RWPE2 (cell line): ENCODE results near the gene HIKESHI.

Source experiments
- ATAC-seq: fragments of 200-7000 bp; cut with Tn5 transposase; 3 replicates; pipeline ENCODE4 v1.9.1; 2021; ENCODE audit warnings: low read depth
- DNase-seq: peaks from one replicate; pipeline ENCODE4 v3.0.0-alpha.2; 2020; ENCODE audit warnings: low spot score
- H3K27ac ChIP-seq: fragments of 450-650 bp; 2 replicates; pipeline ENCODE4 v1.5.1; 2017; ENCODE audit warnings: mild to moderate bottlenecking; ENCODE audit not compliant: poor library complexity, severe bottlenecking
- H3K27me3 ChIP-seq: fragments of 250-450 bp; sonication (Bioruptor Pico); 2 replicates; pipeline ENCODE4 v1.5.1; 2021; ENCODE audit warnings: mild to moderate bottlenecking, moderate library complexity; ENCODE audit not compliant: insufficient read depth, poor library complexity, severe bottlenecking
- H3K36me3 ChIP-seq: fragments of 250-450 bp; sonication (Bioruptor Pico); 2 replicates; pipeline ENCODE4 v1.5.1; 2020; ENCODE audit warnings: low read depth, mild to moderate bottlenecking, moderate library complexity
- H3K4me1 ChIP-seq: fragments of 250-450 bp; sonication (Bioruptor Pico); 2 replicates; pipeline ENCODE4 v1.5.1; 2021; ENCODE audit warnings: mild to moderate bottlenecking, moderate library complexity; ENCODE audit not compliant: insufficient read depth, poor library complexity, severe bottlenecking
- H3K4me3 ChIP-seq: fragments of 250-450 bp; sonication (Bioruptor Pico); 2 replicates; pipeline ENCODE4 v1.5.1; 2021; ENCODE audit warnings: mild to moderate bottlenecking, moderate library complexity; ENCODE audit not compliant: severe bottlenecking
- H3K9me3 ChIP-seq: fragments of 250-450 bp; sonication (Bioruptor Pico); 2 replicates; pipeline ENCODE4 v1.5.1; 2021; ENCODE audit warnings: mild to moderate bottlenecking, moderate library complexity; ENCODE audit not compliant: severe bottlenecking
- TF ChIP-seq, protein P1 (sequence below): fragments of 450-650 bp; IDR thresholded peaks from one replicate; pipeline ENCODE4 v1.5.1; 2017; ENCODE audit warnings: mild to moderate bottlenecking, moderate library complexity; ENCODE audit not compliant: poor library complexity, severe bottlenecking

HIKESHI gene

DNA sequence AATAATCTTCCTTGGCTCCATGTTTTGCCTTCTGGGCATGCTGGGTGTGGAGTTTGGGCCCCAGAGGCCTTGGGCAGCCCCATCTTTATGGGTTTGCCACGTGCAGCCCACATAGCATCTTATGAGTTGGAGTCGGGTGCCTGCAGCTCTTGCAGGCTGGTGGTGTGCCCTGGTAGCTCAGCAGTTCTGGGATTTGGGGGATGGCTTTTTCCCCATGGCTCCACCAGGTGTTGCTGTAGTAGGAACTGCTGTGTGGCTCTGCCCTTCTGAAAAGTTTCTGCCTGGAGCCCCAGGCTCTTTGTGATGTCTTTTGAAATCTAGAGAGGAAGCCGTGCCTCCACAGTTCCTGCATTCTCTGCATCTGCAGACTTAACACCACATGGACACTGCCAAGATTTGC, 40.7 kb upstream of the HIKESHI start:
- ATAC-seq (no peak), DNase-seq (no peak)
- no peak overlapping the region for H3K4me3 ChIP-seq
- H3K36me3 ChIP-seq: peaks cover 73% of the 10 kb centered on the region
- no peaks in the 10 kb centered on the region for H3K27me3 ChIP-seq
- no peaks in the 10 kb centered on the region for H3K4me1 ChIP-seq
- no peaks in the 10 kb centered on the region for H3K9me3 ChIP-seq
- TF ChIP-seq, protein P1, sequence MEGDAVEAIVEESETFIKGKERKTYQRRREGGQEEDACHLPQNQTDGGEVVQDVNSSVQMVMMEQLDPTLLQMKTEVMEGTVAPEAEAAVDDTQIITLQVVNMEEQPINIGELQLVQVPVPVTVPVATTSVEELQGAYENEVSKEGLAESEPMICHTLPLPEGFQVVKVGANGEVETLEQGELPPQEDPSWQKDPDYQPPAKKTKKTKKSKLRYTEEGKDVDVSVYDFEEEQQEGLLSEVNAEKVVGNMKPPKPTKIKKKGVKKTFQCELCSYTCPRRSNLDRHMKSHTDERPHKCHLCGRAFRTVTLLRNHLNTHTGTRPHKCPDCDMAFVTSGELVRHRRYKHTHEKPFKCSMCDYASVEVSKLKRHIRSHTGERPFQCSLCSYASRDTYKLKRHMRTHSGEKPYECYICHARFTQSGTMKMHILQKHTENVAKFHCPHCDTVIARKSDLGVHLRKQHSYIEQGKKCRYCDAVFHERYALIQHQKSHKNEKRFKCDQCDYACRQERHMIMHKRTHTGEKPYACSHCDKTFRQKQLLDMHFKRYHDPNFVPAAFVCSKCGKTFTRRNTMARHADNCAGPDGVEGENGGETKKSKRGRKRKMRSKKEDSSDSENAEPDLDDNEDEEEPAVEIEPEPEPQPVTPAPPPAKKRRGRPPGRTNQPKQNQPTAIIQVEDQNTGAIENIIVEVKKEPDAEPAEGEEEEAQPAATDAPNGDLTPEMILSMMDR: no peak
- H3K27ac ChIP-seq: no peak overlapping the region

DNA sequence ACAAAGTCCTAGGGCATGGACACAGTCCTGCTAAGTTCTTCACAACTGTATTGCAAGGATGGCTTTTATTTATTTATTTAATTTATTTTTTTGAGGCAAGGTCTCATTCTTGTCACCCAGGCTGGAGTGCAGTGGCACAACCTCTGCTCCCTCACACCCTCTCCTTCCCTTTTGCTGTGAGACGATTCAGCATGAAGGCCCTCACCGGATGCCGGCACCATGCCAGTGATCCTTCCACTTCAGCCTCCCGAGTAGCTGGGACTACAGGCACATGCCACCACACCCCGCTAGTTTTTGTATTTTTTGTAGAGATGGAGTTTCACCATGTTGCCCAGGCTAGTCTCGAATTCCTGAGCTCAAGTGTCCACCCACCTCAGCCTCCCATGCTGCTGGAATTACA, 39.7 kb upstream of the HIKESHI start:
- no peak overlapping the region for H3K27ac ChIP-seq
- H3K27me3 ChIP-seq: no peaks in the 10 kb centered on the region
- TF ChIP-seq, protein P1: no peak
- H3K36me3 ChIP-seq: peaks cover 70% of the 10 kb centered on the region
- H3K9me3 ChIP-seq: no peaks in the 10 kb centered on the region
- DNase-seq (no peak), ATAC-seq (no peak)
- H3K4me3 ChIP-seq: no peak overlapping the region
- no peaks in the 10 kb centered on the region for H3K4me1 ChIP-seq

DNA sequence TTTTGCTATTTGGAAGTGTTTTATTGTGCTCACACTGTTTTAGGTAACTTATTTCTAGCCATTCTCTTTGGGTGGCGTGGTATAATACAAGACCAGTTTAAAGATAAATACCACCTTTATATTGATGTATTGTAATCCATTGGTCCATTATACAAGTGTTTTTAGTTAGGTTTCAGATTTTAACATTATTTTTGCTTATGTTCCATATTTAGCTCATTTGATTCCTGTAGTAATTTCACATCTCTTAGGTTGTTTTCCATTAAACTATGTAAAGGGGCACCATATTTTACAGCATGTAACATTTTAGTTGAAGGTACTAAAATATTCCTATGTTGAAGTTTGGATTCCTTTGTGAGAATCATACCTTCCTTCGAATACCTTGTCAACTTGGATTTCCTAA, 37.4 kb upstream of the HIKESHI start:
- ATAC-seq (no peak), DNase-seq (no peak)
- peaks cover 74% of the 10 kb centered on the region for H3K36me3 ChIP-seq
- no peak overlapping the region for H3K27ac ChIP-seq
- H3K4me3 ChIP-seq: no peak overlapping the region
- H3K9me3 ChIP-seq: no peaks in the 10 kb centered on the region
- no peaks in the 10 kb centered on the region for H3K4me1 ChIP-seq
- H3K27me3 ChIP-seq: no peaks in the 10 kb centered on the region
- TF ChIP-seq, protein P1: no peak

DNA sequence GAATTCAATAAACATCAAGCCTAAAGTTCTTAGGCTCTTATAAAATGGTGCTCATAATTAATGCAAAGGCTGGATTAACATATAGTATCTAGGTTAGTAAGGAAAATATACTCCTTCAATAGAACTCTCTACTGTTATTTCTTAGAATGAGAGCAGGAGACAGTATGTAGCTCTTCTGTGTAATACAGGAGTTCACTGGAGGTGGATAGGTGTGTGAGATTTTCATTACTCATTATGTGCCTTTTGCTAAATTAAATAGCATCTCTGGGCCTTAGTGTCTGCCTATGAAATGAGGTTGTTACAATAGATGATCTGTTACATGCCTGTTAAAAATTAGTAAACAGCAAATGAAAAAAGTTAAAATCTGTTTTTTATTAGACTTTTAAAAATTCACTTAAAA, 36.8 kb upstream of the HIKESHI start:
- H3K27ac ChIP-seq: no peak overlapping the region
- DNase-seq: no peak
- H3K9me3 ChIP-seq: no peaks in the 10 kb centered on the region
- H3K4me3 ChIP-seq: no peak overlapping the region
- no peak for ATAC-seq
- TF ChIP-seq, protein P1: no peak
- peaks cover 73% of the 10 kb centered on the region for H3K36me3 ChIP-seq
- H3K27me3 ChIP-seq: no peaks in the 10 kb centered on the region
- no peaks in the 10 kb centered on the region for H3K4me1 ChIP-seq

DNA sequence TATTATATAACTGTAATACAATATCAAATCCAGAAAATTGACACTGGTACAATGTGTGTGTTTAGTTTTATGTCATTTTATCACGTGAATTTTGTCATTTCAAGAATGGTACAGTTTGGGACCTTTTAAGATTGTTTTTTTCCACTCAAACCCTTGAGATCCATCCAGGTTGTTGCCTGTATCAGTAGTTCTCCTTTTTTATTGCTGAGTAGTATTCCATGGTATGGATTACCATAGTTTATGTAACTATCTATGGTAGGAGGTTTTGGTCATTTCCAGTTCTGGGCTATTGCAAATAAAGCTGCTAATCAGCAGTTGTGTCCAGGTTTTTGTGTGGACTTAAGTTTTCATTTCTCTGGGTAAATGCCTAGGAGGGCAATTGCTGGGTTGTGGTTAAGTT, 32.4 kb upstream of the HIKESHI start:
- Histone ChIP-seq H3K36me3 (peaks cover 69% of the 10 kb centered on the region), H3K4me1 (no peaks in the 10 kb centered on the region), H3K4me3 (no peak overlapping the region), H3K27me3 (no peaks in the 10 kb centered on the region), H3K9me3 (no peaks in the 10 kb centered on the region), H3K27ac (no peak overlapping the region)
- ATAC-seq (no peak), DNase-seq (no peak)
- TF ChIP-seq, protein P1: no peak
